Motor neuron (in vitro differentiated cells): ENCODE results near the gene STK38. TPM values are rescaled to one million over a fixed set of nuclear protein-coding genes. Genes with fewer than 3 reads are reported as not detected.
"Not testable (repeated sequence)": the region's sequence is repeated elsewhere in the genome, so short reads cannot be mapped to it uniquely, and the experiment has no call there.

Experiments
- ATAC-seq, 8 experiments: fragments of 200-7000 bp; cut with Tn5 transposase; replicated peaks in 6 of 8; 2 replicates each; pipeline ENCODE4 v1.8.0; 2021; ENCODE audit warnings: mild to moderate bottlenecking in 8 of 8, moderate library complexity in 8 of 8
- H3K27ac ChIP-seq, 2 donors: fragments of 250-450 bp; sonication (Bioruptor Pico); 2 replicates each; pipeline ENCODE4 v1.9.0; 2021; ENCODE audit warnings: antibody characterized with exemption in 2 of 2, mild to moderate bottlenecking in 2 of 2, moderate library complexity in 1 of 2
- H3K4me1 ChIP-seq, 2 donors: fragments of 250-450 bp; sonication (Bioruptor Pico); replicated peaks in 1 of 2; 2 replicates each; pipeline ENCODE4 v1.6.1; 2021; ENCODE audit warnings: antibody characterized with exemption in 2 of 2, mild to moderate bottlenecking in 2 of 2, moderate library complexity in 1 of 2
- H3K4me3 ChIP-seq, 5 donors: fragments of 250-450 bp; sonication (Bioruptor Pico); 2 replicates each; pipeline ENCODE4 v1.9.0; 2021; ENCODE audit warnings: antibody characterized with exemption in 5 of 5, mild to moderate bottlenecking in 5 of 5, moderate library complexity in 4 of 5
- WGBS, 10 experiments: fragments of 450-650 bp; shearing (Covaris generic); methylation state at CpG; one replicate each; pipeline ENCODE4 v1.0.0; 2022; 5-methylcytosine and 5-hydroxymethylcytosine counted together
- in situ Hi-C, 9 experiments: fragments of 400-800 bp; cut with MboI; loops; one replicate each; pipeline ENCODE4 v1.15.0; 2021; ENCODE audit warnings: low sequenced_read_pairs in 9 of 9, low pct_unique_long_range_greater_than_20kb in 2 of 9; ENCODE audit not compliant: unreplicated experiment in 9 of 9
- total RNA-seq, 8 experiments: library from RNA; unstranded; fragments of 300-600 nt; gene quantifications; 2 replicates each; pipeline versions ENCODE4 v1.2.3 to v1.2.4, GENCODE V29; 2022

The STK38 gene
- total RNA-seq: 10 to 100 TPM; 15.1 to 42.3 (median 24.4) TPM

DNA sequence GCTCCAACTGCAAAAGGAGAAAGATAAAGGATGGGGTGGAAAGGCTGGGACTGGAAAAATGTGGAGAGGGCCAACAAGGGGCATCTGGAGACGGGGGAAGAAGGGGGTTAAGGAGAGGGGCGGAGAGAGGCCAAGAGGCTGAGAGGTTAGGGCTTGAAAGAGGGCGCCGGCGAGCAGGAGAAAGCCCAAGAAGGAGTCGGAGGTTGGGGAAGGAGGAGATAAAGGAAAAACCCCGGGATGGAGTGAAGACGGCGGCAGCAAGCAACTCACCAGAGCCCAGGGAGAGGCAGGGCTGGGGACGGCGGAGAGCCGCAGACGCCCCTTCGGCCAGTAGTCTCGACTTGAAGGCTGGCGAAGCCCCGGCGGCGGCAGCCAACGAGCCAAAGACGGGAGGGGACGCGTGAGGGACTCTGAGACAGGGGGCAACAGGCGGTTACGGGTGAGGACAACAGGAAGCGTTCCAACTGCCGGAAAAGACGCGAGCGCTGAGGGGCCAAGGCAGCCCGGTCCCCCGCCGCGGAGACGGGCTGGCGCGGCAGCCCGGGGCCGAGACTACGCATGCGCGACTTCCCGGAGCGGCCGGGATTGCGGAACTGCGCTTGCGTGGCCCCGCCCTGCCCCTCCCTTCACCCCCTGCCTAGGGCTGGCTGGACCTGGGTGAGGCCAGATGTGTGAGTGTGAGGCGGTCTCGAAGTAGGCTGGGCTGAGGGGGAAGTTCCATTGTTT is at the start of gene STK38:
STK38 (minus strand) TSS at position 560 of the 726 bp plus-strand sequence. CDS start 7,277 bp downstream, outside the sequence.
- peaks cover 15 to 23% of the 10 kb centered on the region in 2 donors for H3K4me1 ChIP-seq
- WGBS, 10 experiments: 0 to 19% (median 0%) methylated on average over 1 to 9 of the region's 51 CpGs; no CpG with 5 or more reads in 5 of the 10 experiments
- peak; percentile 73 to 95 (median 93) for ATAC-seq
- peak within 1 kb of the TSS; percentile 74 to 97 (median 92) for H3K4me3 ChIP-seq
- in situ Hi-C loops: no loop called here
- H3K27ac ChIP-seq: peak within 1 kb of the TSS; percentile 75 to 85

- Histone ChIP-seq H3K27ac (no peak overlapping the region), H3K4me1 (peaks cover 43 to 48% of the 10 kb centered on the region in 2 donors), H3K4me3 (peak overlapping the region; percentile 63 to 78 (median 75))
- 0 to 4% (median 0%) methylated on average over 1 to 5 of the region's 5 CpGs; no CpG with 5 or more reads in 2 of the 10 experiments for WGBS, 10 experiments
- in situ Hi-C loops: no loop called here
- ATAC-seq: no peak
These were observed 49.1 kb upstream of the STK38 start for GRCh38 chr6:36596356-36596755.

GRCh38 chr6:36594816-36595643 is 47.8 kb upstream of the STK38 start:
- Histone ChIP-seq H3K27ac (peak overlapping the region; percentile 97 to 98), H3K4me3 (peak overlapping the region; percentile 63 to 78 (median 75)), H3K4me1 (peaks cover 34 to 35% of the 10 kb centered on the region in 2 donors)
- ATAC-seq: no peak
- in situ Hi-C loops: no loop called here
- WGBS, 10 experiments: 0 to 3% (median 0%) methylated on average over 4 to 14 of the region's 15 CpGs

DNA sequence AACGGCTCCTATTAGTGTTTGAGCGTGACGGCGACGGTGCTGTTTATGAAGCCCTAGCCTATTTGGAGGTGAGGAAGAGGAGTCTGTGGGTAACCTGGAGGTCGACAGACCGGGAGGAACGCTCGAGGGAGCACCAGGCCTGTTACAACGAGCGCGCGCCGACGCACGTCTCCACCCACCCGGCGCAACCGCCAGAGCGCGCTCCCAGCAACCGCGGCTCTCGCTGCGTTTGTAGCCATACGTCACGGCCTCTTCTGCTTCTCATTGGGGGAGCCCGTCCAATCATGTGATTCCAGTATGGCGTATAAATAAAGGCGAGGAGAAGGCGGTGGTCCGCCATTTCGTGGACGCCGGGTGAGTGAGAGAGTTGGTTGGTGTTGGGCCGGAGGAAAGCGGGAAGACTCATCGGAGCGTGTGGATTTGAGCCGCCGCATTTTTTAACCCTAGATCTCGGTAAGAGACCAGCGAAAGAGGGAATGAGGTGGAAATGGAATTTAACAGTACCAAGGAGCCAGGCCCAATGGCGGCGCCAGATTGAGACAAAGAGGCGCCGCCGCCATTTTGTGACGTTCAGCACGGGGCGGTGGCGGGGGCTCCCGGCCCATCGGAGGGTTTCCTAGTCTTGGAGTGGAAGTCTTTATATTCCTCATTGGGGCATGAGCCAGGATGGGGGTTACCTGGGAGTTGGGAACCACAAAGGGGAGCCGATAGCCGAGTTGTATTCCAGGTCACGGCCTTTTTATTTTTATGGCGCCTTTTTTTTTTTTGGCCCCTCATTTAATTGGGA is 46.9 kb upstream of the STK38 start, which contains the start of gene SRSF3:
SRSF3 (plus strand) TSS at position 334 of the 787 bp plus-strand sequence. CDS start 2,401 bp downstream, outside the sequence.
- WGBS, 10 experiments: 0 to 1% (median 0%) methylated on average over 1 to 38 of the region's 58 CpGs; no CpG with 5 or more reads in 3 of the 10 experiments
- Histone ChIP-seq H3K27ac (peak within 1 kb of the TSS; percentile 97 to 98), H3K4me3 (peak within 1 kb of the TSS; percentile 63 to 78 (median 75)), H3K4me1 (peaks cover 26 to 27% of the 10 kb centered on the region in 2 donors)
- in situ Hi-C loops: no loop called here
- peak; percentile 90 to 98 (median 96) for ATAC-seq

DNA sequence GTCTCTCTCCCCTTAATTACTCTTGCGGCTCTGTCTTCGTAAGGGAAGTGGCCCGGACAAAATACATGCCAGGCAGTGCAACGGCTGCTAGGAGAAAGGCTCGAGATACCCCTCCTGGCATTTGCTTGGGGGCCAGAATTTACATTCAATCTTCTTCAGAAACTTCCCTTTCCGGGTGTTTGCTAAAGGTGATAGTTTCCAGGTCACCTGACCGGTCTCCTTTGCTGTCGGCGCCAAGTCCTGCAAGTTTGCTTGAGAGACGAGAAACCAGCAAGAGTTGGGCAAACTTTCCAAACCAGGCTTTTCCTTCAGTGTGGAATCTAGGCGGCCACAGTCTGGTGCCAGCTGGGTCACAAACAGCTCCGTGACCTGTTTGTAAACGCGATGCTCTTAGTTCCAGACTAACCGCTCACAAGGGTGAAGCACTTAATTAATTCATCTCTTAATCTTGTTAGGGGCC is 46.3 kb upstream of the STK38 start:
- peak overlapping the region; percentile 97 to 98 for H3K27ac ChIP-seq
- peaks cover 19 to 21% of the 10 kb centered on the region in 2 donors for H3K4me1 ChIP-seq
- peak overlapping the region; percentile 63 to 78 (median 75) for H3K4me3 ChIP-seq
- ATAC-seq: peak; percentile 29 to 63 (median 56)
- in situ Hi-C loops: no loop called here
- WGBS, 10 experiments: 0 to 10% (median 9%) methylated on average over 1 to 11 of the region's 15 CpGs; no CpG with 5 or more reads in 3 of the 10 experiments

DNA sequence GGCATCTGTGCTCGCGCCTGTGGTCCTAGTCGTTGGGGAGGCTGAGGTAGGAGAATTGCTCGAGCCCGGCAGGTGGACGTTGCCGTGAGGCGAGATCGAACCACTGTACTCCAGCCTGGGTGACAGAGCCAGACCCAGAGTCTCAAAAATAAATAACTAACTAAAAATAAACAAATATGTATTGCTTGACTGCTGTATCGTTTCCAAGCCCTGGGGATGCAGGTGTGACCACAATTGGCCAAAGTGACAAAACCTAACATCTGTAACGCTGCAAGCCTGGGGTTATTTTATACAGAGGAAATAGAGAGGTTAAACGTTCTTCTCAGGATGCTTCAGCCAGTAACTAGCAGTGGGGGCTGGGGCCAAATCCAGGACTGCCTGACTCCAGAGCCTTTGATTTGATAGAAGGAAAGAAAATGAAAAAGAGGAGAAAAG is 45.0 kb upstream of the STK38 start:
- no peak overlapping the region for H3K27ac ChIP-seq
- in situ Hi-C loops: no loop called here
- ATAC-seq: no peak
- H3K4me1 ChIP-seq: peaks cover 7 to 10% of the 10 kb centered on the region in 2 donors
- 29 to 100% (median 87%) methylated on average over 1 to 12 of the region's 12 CpGs for WGBS, 10 experiments
- H3K4me3 ChIP-seq: no peak overlapping the region

DNA sequence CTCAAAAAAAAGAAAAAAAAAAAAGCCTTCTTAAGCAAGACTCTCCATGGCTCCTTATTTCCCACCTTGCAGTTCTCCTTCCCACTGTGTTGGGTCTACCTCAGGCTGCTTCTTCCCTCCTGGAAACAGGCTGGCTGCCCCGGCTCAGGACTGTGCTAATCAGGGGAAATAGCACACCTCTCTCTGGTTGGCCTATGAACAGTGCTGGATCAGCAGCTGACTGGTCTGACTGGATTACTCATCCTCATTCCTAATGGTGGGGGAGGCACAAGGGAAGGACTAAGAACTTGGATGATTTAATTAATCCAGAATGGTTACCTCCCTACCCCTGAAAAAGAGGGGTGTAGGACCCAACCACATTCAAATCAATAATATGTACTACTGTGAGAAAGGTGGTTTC is 43.0 kb upstream of the STK38 start:
- in situ Hi-C loops: no loop called here
- Histone ChIP-seq H3K27ac (no peak overlapping the region), H3K4me3 (no peak overlapping the region), H3K4me1 (peaks cover 4 to 8% of the 10 kb centered on the region in 2 donors)
- WGBS, 10 experiments: 70 to 100% (median 83%) methylated on average over 1 of the region's 1 CpG; no CpG with 5 or more reads in 7 of the 10 experiments
- ATAC-seq: peak in 2 of 8 experiments; percentile 9 to 23

- ATAC-seq, H3K4me3 ChIP-seq, H3K4me1 ChIP-seq, H3K27ac ChIP-seq, in situ Hi-C loops: not testable (repeated sequence)
- 64 to 100% (median 92%) methylated on average over 1 to 6 of the region's 9 CpGs; no CpG with 5 or more reads in 3 of the 10 experiments for WGBS, 10 experiments
These were observed 41.7 kb upstream of the STK38 start for GRCh38 chr6:36589025-36589400.

DNA sequence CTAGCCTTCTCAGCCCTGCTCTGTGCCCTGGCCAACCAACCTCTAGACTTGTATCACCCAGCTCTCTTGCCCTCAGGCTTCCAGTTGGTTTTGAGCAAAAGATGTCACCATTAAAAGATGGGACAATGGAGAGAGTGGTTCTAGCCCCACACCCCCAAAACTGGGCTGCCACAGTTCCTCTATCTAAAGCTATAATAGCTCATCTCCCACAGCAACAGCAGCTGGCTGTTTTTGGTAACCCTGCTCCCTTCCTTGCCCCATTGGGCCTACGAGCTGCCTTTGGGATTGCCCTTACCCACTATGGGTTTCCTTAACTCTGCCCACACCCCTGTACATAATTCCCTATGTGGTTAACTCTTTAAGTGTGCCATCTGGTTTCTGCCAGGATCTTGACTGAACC is 39.3 kb upstream of the STK38 start:
- no peak for ATAC-seq
- in situ Hi-C loops: no loop called here
- Histone ChIP-seq H3K4me1 (no peaks in the 10 kb centered on the region), H3K4me3 (no peak overlapping the region), H3K27ac (no peak overlapping the region)
- 50 to 86% (median 60%) methylated on average over 1 of the region's 1 CpG; no CpG with 5 or more reads in 7 of the 10 experiments for WGBS, 10 experiments

GRCh38 chr6:36581716-36582115 is 34.4 kb upstream of the STK38 start:
- H3K4me1 ChIP-seq: peaks cover 6 to 11% of the 10 kb centered on the region in 2 donors
- H3K4me3 ChIP-seq: no peak overlapping the region
- in situ Hi-C loops: no loop called here
- whole genome bisulfite sequencing, 10 experiments: 44 to 90% (median 81%) methylated on average over 2 to 4 of the region's 4 CpGs
- H3K27ac ChIP-seq: no peak overlapping the region
- no peak for ATAC-seq

DNA sequence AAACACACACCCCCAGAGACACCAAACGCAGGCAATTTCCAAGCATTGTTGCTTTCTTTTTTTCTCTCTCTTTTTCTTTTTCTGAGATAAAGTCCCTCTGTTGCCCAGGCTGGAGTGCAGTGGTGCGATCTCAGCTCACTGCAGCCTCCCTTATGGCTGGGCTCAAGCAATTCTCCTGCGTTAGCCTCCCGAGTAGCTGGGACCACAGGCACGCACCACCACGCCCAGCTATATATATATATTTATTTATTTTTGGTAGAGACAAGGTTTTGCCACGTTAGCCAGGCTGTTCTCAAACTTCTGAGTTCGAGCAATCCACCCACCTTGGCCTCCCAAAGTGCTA is 32.9 kb upstream of the STK38 start:
- H3K27ac ChIP-seq: peak overlapping the region; percentile 70 to 82
- peak in 5 of 8 experiments; percentile 4 to 19 (median 12) for ATAC-seq
- 78 to 90% (median 80%) methylated on average over 3 to 7 of the region's 8 CpGs; no CpG with 5 or more reads in 4 of the 10 experiments for WGBS, 10 experiments

GRCh38 chr6:36578431-36578830 is 31.2 kb upstream of the STK38 start:
- in situ Hi-C loops: no loop called here
- 59 to 93% (median 88%) methylated on average over 2 to 3 of the region's 4 CpGs; no CpG with 5 or more reads in 5 of the 10 experiments for WGBS, 10 experiments
- ATAC-seq: no peak
- H3K27ac ChIP-seq: no peak overlapping the region
- no peak overlapping the region for H3K4me3 ChIP-seq
- H3K4me1 ChIP-seq: peaks cover 6 to 11% of the 10 kb centered on the region in 2 donors

More for the DNA sequence above, 32.9 kb upstream of the STK38 start:
- H3K4me3 ChIP-seq: no peak overlapping the region
- in situ Hi-C loops: no loop called here
- H3K4me1 ChIP-seq: peaks cover 6 to 11% of the 10 kb centered on the region in 2 donors
